ENCODE results near the gene GTF2H3. TPM values are rescaled to one million over a fixed set of nuclear protein-coding genes. Genes with fewer than 3 reads are reported as not detected.

The GTF2H3 gene
- total RNA-seq, 4 donors from 2014 or later, result 19.3 to 28.9 (median 25.2) TPM

- no peak for TF ChIP-seq EP300 (IDR thresholded peaks at IDR 0.05)
- TF ChIP-seq, protein P1, sequence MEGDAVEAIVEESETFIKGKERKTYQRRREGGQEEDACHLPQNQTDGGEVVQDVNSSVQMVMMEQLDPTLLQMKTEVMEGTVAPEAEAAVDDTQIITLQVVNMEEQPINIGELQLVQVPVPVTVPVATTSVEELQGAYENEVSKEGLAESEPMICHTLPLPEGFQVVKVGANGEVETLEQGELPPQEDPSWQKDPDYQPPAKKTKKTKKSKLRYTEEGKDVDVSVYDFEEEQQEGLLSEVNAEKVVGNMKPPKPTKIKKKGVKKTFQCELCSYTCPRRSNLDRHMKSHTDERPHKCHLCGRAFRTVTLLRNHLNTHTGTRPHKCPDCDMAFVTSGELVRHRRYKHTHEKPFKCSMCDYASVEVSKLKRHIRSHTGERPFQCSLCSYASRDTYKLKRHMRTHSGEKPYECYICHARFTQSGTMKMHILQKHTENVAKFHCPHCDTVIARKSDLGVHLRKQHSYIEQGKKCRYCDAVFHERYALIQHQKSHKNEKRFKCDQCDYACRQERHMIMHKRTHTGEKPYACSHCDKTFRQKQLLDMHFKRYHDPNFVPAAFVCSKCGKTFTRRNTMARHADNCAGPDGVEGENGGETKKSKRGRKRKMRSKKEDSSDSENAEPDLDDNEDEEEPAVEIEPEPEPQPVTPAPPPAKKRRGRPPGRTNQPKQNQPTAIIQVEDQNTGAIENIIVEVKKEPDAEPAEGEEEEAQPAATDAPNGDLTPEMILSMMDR (IDR thresholded peaks at IDR 0.05), result no peak
- no peak for TF ChIP-seq POLR2A (IDR thresholded peaks at IDR 0.05)
- no peak for TF ChIP-seq POLR2AphosphoS5 (IDR thresholded peaks at IDR 0.05)
- WGBS, 2 donors (ENCODE audit: low coverage in 1 of 2), result 10 to 43% methylated on average over 2 to 6 of the region's 6 CpGs
- peaks cover 0 to 33% of the 10 kb centered on the region in 2 donors for H3K36me3 ChIP-seq
- no peaks in the 10 kb centered on the region for H3K27me3 ChIP-seq
- peak overlapping the region; percentile 64 to 81 for H3K4me3 ChIP-seq
- H3K27ac ChIP-seq, result peak overlapping the region in 2 of 4 donors; percentile 62 to 67
- no peaks in the 10 kb centered on the region for H3K9me3 ChIP-seq
- ATAC-seq, result no peak
- H3K4me1 ChIP-seq, result peaks cover 0 to 25% (median 8%) of the 10 kb centered on the region in 3 donors
Observed at GRCh38 chr12:123671876-123672275, 38.2 kb downstream of the GTF2H3 start.

DNA sequence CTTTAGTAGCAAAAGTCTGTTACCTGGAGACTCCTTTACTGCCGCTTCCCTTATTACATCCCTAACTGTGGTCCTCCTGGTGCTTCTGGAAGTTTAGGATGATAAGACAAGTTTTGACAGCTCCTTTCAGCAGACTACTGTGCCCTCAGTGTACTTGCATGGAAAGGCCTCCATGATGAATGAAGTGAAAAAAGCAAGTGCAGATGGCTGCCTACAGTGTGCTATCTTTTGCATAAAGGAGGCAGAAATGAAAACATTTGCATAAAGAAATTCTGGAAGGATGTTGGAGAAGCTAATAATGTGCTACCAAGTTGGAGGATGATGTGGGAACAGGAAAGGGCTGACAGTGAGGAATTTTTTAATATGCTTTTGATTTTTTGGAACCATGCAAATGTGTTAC is 41.8 kb downstream of the GTF2H3 start:
- Histone ChIP-seq H3K27me3 (no peaks in the 10 kb centered on the region), H3K4me3 (no peak overlapping the region), H3K36me3 (peaks cover 0 to 66% of the 10 kb centered on the region in 2 donors), H3K27ac (no peak overlapping the region), H3K4me1 (peaks cover 0 to 22% (median 8%) of the 10 kb centered on the region in 3 donors), H3K9me3 (no peaks in the 10 kb centered on the region)
- no peak for TF ChIP-seq EP300 (IDR thresholded peaks at IDR 0.05)
- no peak for TF ChIP-seq POLR2A (IDR thresholded peaks at IDR 0.05)
- TF ChIP-seq, protein P1 (IDR thresholded peaks at IDR 0.05), result no peak
- no peak for TF ChIP-seq POLR2AphosphoS5 (IDR thresholded peaks at IDR 0.05)
- WGBS, 2 donors (ENCODE audit: low coverage in 1 of 2), result 100% methylated on average over 1 of the region's 1 CpG; no CpG with 5 or more reads in 1 of the 2 donors
- ATAC-seq, result no peak

GRCh38 chr12:123676616-123677320 is 43.1 kb downstream of the GTF2H3 start:
- H3K27ac ChIP-seq, result no peak overlapping the region
- peaks cover 0 to 80% of the 10 kb centered on the region in 2 donors for H3K36me3 ChIP-seq
- ATAC-seq, result no peak
- H3K4me1 ChIP-seq, result peaks cover 0 to 12% (median 5%) of the 10 kb centered on the region in 3 donors
- no peak overlapping the region for H3K4me3 ChIP-seq
- TF ChIP-seq EP300 (IDR thresholded peaks at IDR 0.05) (no peak), POLR2A (IDR thresholded peaks at IDR 0.05) (no peak), POLR2AphosphoS5 (IDR thresholded peaks at IDR 0.05) (no peak)
- TF ChIP-seq, protein P1 (IDR thresholded peaks at IDR 0.05), result no peak
- no peaks in the 10 kb centered on the region for H3K27me3 ChIP-seq
- no peaks in the 10 kb centered on the region for H3K9me3 ChIP-seq
- WGBS, 2 donors (ENCODE audit: low coverage in 1 of 2), result 91 to 92% methylated on average over 2 to 8 of the region's 9 CpGs

GRCh38 chr12:123678981-123679380 is 45.4 kb downstream of the GTF2H3 start:
- no peaks in the 10 kb centered on the region for H3K27me3 ChIP-seq
- H3K4me3 ChIP-seq, result no peak overlapping the region
- TF ChIP-seq EP300 (IDR thresholded peaks at IDR 0.05), result no peak
- TF ChIP-seq, protein P1 (IDR thresholded peaks at IDR 0.05), result no peak
- TF ChIP-seq POLR2A (IDR thresholded peaks at IDR 0.05), result no peak
- no peak for TF ChIP-seq POLR2AphosphoS5 (IDR thresholded peaks at IDR 0.05)
- no peaks in the 10 kb centered on the region for H3K9me3 ChIP-seq
- no peaks in the 10 kb centered on the region for H3K4me1 ChIP-seq
- H3K36me3 ChIP-seq, result peaks cover 0 to 93% of the 10 kb centered on the region in 2 donors
- ATAC-seq, result no peak
- no peak overlapping the region for H3K27ac ChIP-seq
- WGBS, 2 donors (ENCODE audit: low coverage in 1 of 2), result 94 to 95% methylated on average over 3 to 9 of the region's 10 CpGs

DNA sequence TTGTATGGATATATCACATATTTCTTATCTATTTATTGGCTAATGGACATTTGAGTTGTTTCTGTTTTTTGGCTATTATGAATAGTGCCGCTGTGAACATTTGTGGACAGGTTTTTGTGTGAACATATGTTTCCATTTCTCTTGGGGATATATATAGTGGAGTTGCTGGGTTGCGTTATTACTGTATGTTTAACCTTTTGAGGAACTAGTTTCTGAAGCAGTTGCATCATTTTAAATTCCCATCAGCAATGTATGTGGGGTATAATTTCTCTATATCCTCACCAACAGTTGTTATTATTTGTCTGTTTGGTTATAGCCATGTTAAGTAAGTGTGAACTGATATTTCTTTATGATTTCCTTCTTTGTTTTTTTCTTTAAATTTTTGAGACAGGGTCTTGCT is 48.0 kb downstream of the GTF2H3 start:
- Histone ChIP-seq H3K27ac (no peak overlapping the region), H3K4me3 (no peak overlapping the region), H3K4me1 (no peaks in the 10 kb centered on the region), H3K27me3 (no peaks in the 10 kb centered on the region), H3K36me3 (peaks cover 0 to 95% of the 10 kb centered on the region in 2 donors), H3K9me3 (no peaks in the 10 kb centered on the region)
- ATAC-seq, result no peak
- TF ChIP-seq EP300 (IDR thresholded peaks at IDR 0.05) (no peak), POLR2A (IDR thresholded peaks at IDR 0.05) (no peak), POLR2AphosphoS5 (IDR thresholded peaks at IDR 0.05) (no peak)
- TF ChIP-seq, protein P1 (IDR thresholded peaks at IDR 0.05), result no peak
- WGBS, 2 donors (ENCODE audit: low coverage in 1 of 2), result 84 to 86% methylated on average over 2 of the region's 2 CpGs
